ENCODE measurements around the gene KREMEN2. TPM values are rescaled to one million over a fixed set of nuclear protein-coding genes. Genes with fewer than 3 reads are reported as not detected.

KREMEN2 gene
- total and polyA plus RNA-seq, 4 donors = not detected

DNA sequence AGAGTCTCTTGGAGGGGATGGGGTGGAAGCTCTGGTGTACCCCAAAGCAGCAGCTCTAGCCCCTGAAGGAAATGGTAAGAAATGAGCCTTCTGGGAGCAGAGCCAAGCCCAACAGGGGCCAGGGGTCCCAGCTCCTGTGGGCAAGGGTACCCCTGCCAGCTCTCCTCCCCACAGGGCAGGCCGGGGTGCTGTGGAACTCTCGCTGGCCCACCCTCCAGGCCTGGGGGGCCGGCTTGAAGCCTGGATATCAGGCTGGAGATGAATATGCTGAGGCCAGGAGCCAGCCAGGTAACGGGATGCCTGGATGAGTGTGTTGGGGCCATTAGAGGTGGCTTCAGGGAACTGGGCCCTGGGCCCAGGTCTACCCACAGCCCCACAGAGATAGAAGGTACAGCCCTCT lies 36.5 kb downstream of the KREMEN2 start:
- H3K4me1 ChIP-seq (ENCODE audit: control insufficient read depth in 1 of 2, insufficient read depth in 2 of 2, low read length in 2 of 2) = no peaks in the 10 kb centered on the region
- no peaks in the 10 kb centered on the region for H3K36me3 ChIP-seq (ENCODE audit: control insufficient read depth in 1 of 2, insufficient read depth in 2 of 2, low read length in 1 of 2)
- ATAC-seq (ENCODE audit: low FRiP score) (no peak), DNase-seq (no peak)
- WGBS, 2 donors = 80 to 89% methylated on average over 4 of the region's 4 CpGs
- no peaks in the 10 kb centered on the region for H3K27me3 ChIP-seq (ENCODE audit: control insufficient read depth in 1 of 2, insufficient read depth in 2 of 2, low read length in 1 of 2)
- H3K27ac ChIP-seq (ENCODE audit: low read depth in 1 of 2, low read length in 2 of 2) = no peak overlapping the region
- H3K4me3 ChIP-seq (ENCODE audit: low read length in 2 of 2) = no peak overlapping the region
- H3K9me3 ChIP-seq (ENCODE audit: control insufficient read depth, low read length) = no peaks in the 10 kb centered on the region
- intact Hi-C loops (cut with DNase I) = no loop called here

DNA sequence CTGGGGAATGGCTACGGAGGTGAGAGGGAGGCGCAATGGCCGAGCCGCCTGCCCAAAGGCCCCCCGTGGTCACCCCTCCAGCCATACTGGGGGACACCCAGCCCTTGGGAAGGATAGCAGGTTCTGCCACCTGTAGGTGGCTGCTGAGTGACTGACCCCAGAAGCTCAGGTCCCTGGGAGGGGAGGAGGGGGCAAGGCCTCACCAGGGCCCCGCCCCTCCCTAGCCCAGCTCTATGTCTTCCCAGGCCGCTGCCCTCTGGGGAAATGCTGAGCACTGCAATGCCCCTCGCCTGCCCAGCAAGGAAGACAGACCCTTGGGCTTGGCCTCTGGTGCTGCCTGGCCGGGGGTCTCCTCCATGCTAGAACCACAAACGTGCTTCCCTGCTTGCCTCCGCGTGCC lies 37.2 kb downstream of the KREMEN2 start:
- H3K27ac ChIP-seq (ENCODE audit: low read depth in 1 of 2, low read length in 2 of 2) = no peak overlapping the region
- intact Hi-C loops (cut with DNase I) = no loop called here
- no peaks in the 10 kb centered on the region for H3K9me3 ChIP-seq (ENCODE audit: control insufficient read depth, low read length)
- no peaks in the 10 kb centered on the region for H3K36me3 ChIP-seq (ENCODE audit: control insufficient read depth in 1 of 2, insufficient read depth in 2 of 2, low read length in 1 of 2)
- no peak for DNase-seq
- H3K4me1 ChIP-seq (ENCODE audit: control insufficient read depth in 1 of 2, insufficient read depth in 2 of 2, low read length in 2 of 2) = no peaks in the 10 kb centered on the region
- no peak for ATAC-seq (ENCODE audit: low FRiP score)
- no peak overlapping the region for H3K4me3 ChIP-seq (ENCODE audit: low read length in 2 of 2)
- H3K27me3 ChIP-seq (ENCODE audit: control insufficient read depth in 1 of 2, insufficient read depth in 2 of 2, low read length in 1 of 2) = no peaks in the 10 kb centered on the region
- 76 to 80% methylated on average over 12 of the region's 12 CpGs for WGBS, 2 donors

GRCh38 chr16:3003582-3004270 lies 39.7 kb downstream of the KREMEN2 start:
- ATAC-seq (ENCODE audit: low FRiP score) (peak; percentile 99), DNase-seq (peak; percentile 98)
- Histone ChIP-seq H3K4me1 (ENCODE audit: control insufficient read depth in 1 of 2, insufficient read depth in 2 of 2, low read length in 2 of 2) (no peaks in the 10 kb centered on the region), H3K9me3 (ENCODE audit: control insufficient read depth, low read length) (no peaks in the 10 kb centered on the region), H3K27ac (ENCODE audit: low read depth in 1 of 2, low read length in 2 of 2) (no peak overlapping the region), H3K4me3 (ENCODE audit: low read length in 2 of 2) (peak overlapping the region in 1 of 2 donors; percentile 36), H3K36me3 (ENCODE audit: control insufficient read depth in 1 of 2, insufficient read depth in 2 of 2, low read length in 1 of 2) (no peaks in the 10 kb centered on the region), H3K27me3 (ENCODE audit: control insufficient read depth in 1 of 2, insufficient read depth in 2 of 2, low read length in 1 of 2) (no peaks in the 10 kb centered on the region)
- 8 to 11% methylated on average over 42 to 58 of the region's 58 CpGs for WGBS, 2 donors
- intact Hi-C loops (cut with DNase I) = no loop called here

GRCh38 chr16:3004319-3004718 lies 40.2 kb downstream of the KREMEN2 start:
- Histone ChIP-seq H3K27me3 (ENCODE audit: control insufficient read depth in 1 of 2, insufficient read depth in 2 of 2, low read length in 1 of 2) (no peaks in the 10 kb centered on the region), H3K9me3 (ENCODE audit: control insufficient read depth, low read length) (no peaks in the 10 kb centered on the region), H3K36me3 (ENCODE audit: control insufficient read depth in 1 of 2, insufficient read depth in 2 of 2, low read length in 1 of 2) (no peaks in the 10 kb centered on the region), H3K4me3 (ENCODE audit: low read length in 2 of 2) (peak overlapping the region in 1 of 2 donors; percentile 36), H3K27ac (ENCODE audit: low read depth in 1 of 2, low read length in 2 of 2) (no peak overlapping the region), H3K4me1 (ENCODE audit: control insufficient read depth in 1 of 2, insufficient read depth in 2 of 2, low read length in 2 of 2) (no peaks in the 10 kb centered on the region)
- ATAC-seq (ENCODE audit: low FRiP score) = no peak
- intact Hi-C loops (cut with DNase I) = no loop called here
- DNase-seq = no peak
- 0 to 1% methylated on average over 25 to 67 of the region's 67 CpGs for WGBS, 2 donors

GRCh38 chr16:3004781-3005284 lies 40.8 kb downstream of the KREMEN2 start:
- H3K4me3 ChIP-seq (ENCODE audit: low read length in 2 of 2) = no peak overlapping the region
- no peaks in the 10 kb centered on the region for H3K9me3 ChIP-seq (ENCODE audit: control insufficient read depth, low read length)
- no peaks in the 10 kb centered on the region for H3K4me1 ChIP-seq (ENCODE audit: control insufficient read depth in 1 of 2, insufficient read depth in 2 of 2, low read length in 2 of 2)
- no peak overlapping the region for H3K27ac ChIP-seq (ENCODE audit: low read depth in 1 of 2, low read length in 2 of 2)
- H3K36me3 ChIP-seq (ENCODE audit: control insufficient read depth in 1 of 2, insufficient read depth in 2 of 2, low read length in 1 of 2) = no peaks in the 10 kb centered on the region
- WGBS, 2 donors = 20 to 21% methylated on average over 22 to 25 of the region's 25 CpGs
- ATAC-seq (ENCODE audit: low FRiP score) = no peak
- no peaks in the 10 kb centered on the region for H3K27me3 ChIP-seq (ENCODE audit: control insufficient read depth in 1 of 2, insufficient read depth in 2 of 2, low read length in 1 of 2)
- intact Hi-C loops (cut with DNase I) = no loop called here
- no peak for DNase-seq

DNA sequence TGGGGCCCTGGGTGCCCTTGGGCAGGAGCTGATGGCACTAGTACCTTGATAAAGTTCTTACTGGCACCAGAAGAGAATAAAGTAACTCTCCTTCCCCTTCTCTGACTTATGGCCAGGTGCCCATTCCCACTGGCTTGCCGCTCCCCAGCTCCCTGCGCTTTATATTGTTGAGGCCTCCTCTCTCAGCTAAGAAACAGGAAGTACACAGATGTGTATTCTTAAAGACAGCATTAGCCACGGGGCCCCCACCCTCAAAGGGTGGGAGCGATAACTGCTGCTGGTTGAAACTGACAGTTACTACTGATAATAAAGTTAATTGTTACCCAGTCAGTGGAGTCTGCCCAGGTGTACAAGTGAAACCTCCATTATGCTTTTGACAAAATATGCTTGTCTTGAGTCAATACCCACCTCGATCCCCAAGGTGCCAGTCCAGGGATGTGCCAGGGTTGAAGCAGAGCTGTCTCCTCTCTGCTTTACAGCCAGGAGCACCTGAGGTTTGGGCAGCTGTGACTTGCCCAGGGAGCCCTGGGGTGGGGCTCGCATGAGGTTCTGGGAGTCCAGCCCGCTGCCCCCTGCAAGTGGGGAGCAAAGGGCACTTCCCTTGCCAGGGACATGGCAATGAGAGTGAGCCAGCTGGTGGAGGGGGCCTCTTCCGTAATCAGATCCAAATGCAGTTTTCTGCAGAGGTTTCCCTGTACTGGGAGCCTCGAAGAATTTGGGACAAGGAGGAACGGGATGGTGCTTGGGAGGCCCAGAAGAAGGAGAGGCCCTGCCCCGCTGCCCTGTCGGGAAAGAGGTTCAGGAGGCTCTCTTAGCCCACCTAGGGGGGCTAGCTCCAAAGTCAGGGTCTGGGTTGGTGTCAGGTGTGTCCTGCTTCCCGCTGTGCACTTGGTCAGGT lies 43.2 kb downstream of the KREMEN2 start:
- intact Hi-C loops (cut with DNase I) = no loop called here
- Histone ChIP-seq H3K9me3 (ENCODE audit: control insufficient read depth, low read length) (no peaks in the 10 kb centered on the region), H3K36me3 (ENCODE audit: control insufficient read depth in 1 of 2, insufficient read depth in 2 of 2, low read length in 1 of 2) (no peaks in the 10 kb centered on the region), H3K27me3 (ENCODE audit: control insufficient read depth in 1 of 2, insufficient read depth in 2 of 2, low read length in 1 of 2) (no peaks in the 10 kb centered on the region), H3K4me1 (ENCODE audit: control insufficient read depth in 1 of 2, insufficient read depth in 2 of 2, low read length in 2 of 2) (no peaks in the 10 kb centered on the region), H3K27ac (ENCODE audit: low read depth in 1 of 2, low read length in 2 of 2) (no peak overlapping the region), H3K4me3 (ENCODE audit: low read length in 2 of 2) (no peak overlapping the region)
- DNase-seq (no peak), ATAC-seq (ENCODE audit: low FRiP score) (no peak)
- 77 to 79% methylated on average over 13 of the region's 13 CpGs for WGBS, 2 donors

DNA sequence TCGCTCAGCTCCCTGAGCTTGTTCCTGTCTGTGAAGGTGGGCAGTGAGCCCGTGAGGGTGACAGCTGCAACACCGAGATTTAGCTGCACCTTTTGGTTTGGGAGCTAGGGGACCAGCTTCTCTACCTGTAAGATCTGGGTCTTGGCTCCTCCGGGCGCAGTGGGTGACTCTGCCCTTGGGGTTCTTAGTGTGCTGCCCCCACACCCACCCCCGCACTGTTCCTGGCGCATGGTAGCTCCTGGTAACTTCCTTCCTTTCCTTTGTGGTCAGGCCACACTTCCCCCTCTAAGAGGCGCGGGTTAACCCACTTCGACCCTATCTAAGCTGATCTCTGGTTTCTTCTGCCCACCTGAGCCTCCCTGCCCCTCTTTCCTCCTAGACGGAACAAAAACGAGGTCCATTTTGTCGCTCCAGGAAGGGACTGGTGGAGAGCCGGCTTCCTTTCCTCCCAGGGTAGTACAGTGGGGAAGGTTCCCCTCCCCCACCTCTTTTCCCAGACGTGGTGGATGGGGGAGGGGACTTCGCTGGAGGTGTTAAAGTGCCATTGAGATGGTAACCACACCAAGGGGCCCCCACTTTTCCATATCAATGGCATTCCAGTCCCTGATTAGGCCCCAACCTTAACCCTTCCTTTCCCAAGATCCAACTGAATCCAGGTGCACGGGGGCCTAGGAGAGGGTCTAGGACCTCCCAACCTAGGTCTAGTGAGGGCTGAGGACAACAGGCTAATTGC lies 44.0 kb downstream of the KREMEN2 start:
- WGBS, 2 donors = 26 to 31% methylated on average over 17 of the region's 17 CpGs
- DNase-seq = no peak
- no peak for ATAC-seq (ENCODE audit: low FRiP score)
- Histone ChIP-seq H3K4me3 (ENCODE audit: low read length in 2 of 2) (no peak overlapping the region), H3K4me1 (ENCODE audit: control insufficient read depth in 1 of 2, insufficient read depth in 2 of 2, low read length in 2 of 2) (no peaks in the 10 kb centered on the region), H3K36me3 (ENCODE audit: control insufficient read depth in 1 of 2, insufficient read depth in 2 of 2, low read length in 1 of 2) (no peaks in the 10 kb centered on the region), H3K27ac (ENCODE audit: low read depth in 1 of 2, low read length in 2 of 2) (no peak overlapping the region), H3K27me3 (ENCODE audit: control insufficient read depth in 1 of 2, insufficient read depth in 2 of 2, low read length in 1 of 2) (no peaks in the 10 kb centered on the region), H3K9me3 (ENCODE audit: control insufficient read depth, low read length) (no peaks in the 10 kb centered on the region)
- intact Hi-C loops (cut with DNase I) = no loop called here

- H3K27ac ChIP-seq (ENCODE audit: low read depth in 1 of 2, low read length in 2 of 2) = no peak overlapping the region
- H3K4me3 ChIP-seq (ENCODE audit: low read length in 2 of 2) = no peak overlapping the region
- no peaks in the 10 kb centered on the region for H3K36me3 ChIP-seq (ENCODE audit: control insufficient read depth in 1 of 2, insufficient read depth in 2 of 2, low read length in 1 of 2)
- WGBS, 2 donors = 25 to 38% methylated on average over 4 of the region's 4 CpGs
- intact Hi-C loops (cut with DNase I) = no loop called here
- ATAC-seq (ENCODE audit: low FRiP score) (no peak), DNase-seq (no peak)
- H3K4me1 ChIP-seq (ENCODE audit: control insufficient read depth in 1 of 2, insufficient read depth in 2 of 2, low read length in 2 of 2) = no peaks in the 10 kb centered on the region
- no peaks in the 10 kb centered on the region for H3K9me3 ChIP-seq (ENCODE audit: control insufficient read depth, low read length)
- H3K27me3 ChIP-seq (ENCODE audit: control insufficient read depth in 1 of 2, insufficient read depth in 2 of 2, low read length in 1 of 2) = no peaks in the 10 kb centered on the region
These were observed 44.6 kb downstream of the KREMEN2 start for GRCh38 chr16:3008690-3009037.

All from aorta (tissue), 5 donors.